GM21786 (cell line): ENCODE measurements around the gene ARHGAP26.

ENCODE experiments used
- ATAC-seq: cut with Tn5 transposase; IDR thresholded peaks from one replicate; pipeline ENCODE4 v1.9.1; 2021; ENCODE audit not compliant: unreplicated experiment

ARHGAP26 gene

DNA sequence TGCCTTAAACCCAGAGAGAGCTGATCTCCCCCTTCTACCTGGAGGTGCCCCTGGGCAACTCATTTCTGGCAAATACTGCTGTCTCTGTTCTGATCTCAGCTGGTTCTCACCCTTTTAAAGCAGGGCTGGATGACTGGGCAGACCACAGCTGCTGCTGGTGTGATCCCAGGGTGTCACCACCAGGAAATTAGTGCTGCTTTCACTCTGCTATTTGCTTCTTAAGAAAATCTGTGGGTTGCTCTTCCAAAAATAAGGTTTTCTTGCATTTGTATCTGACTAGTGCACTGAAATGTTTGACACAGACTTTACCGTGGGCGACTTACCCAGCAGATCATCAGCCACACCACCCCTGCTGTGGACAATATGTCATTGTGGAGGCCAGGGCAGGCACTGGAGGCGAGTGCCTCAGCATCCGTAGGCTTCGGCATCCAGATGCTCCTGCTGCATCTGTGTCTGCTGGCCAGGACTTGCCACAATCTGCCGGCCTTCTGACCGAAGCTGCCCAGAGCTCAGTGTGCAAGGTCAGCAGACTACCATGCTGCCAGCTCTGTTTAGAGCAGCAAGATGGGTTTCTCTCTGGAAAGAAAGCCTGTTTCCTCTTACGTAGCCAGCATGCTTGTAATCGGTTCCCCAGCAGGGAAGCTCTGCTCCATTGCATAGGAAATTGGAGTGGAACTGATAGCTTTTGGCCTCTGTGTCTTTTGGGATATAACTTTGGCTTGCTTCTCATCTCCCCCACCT lies 13.6 kb downstream of the ARHGAP26 start:
- ATAC-seq = peak; percentile 83

GRCh38 chr5:142784401-142784955 lies 14.3 kb downstream of the ARHGAP26 start:
- no peak for ATAC-seq

DNA sequence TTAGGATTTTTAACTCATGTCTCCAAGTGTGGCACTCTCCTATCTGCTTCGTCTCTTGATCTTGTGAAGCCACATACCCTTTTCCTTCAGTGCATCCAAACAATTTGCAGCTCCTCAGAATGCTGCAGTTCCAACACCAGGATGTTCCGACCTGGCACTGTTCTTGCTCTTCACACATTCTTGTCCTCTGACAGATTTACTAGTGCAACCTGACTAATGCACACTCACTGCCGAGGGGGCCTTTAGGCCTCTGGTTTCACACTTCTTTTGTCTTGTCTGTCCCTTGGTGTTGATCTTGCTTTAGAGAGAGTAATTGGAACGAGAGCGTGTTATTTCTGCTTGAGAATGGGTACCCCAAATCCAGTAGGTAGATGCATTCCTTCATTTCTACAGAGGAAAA lies 15.0 kb downstream of the ARHGAP26 start:
- ATAC-seq = no peak

GRCh38 chr5:142789206-142789605 lies 19.0 kb downstream of the ARHGAP26 start:
- no peak for ATAC-seq

- ATAC-seq = no peak
These were observed 22.1 kb downstream of the ARHGAP26 start for GRCh38 chr5:142792012-142792864.

GRCh38 chr5:142792865-142793232 lies 22.7 kb downstream of the ARHGAP26 start:
- ATAC-seq = no peak

- no peak for ATAC-seq
These were observed 24.4 kb downstream of the ARHGAP26 start for GRCh38 chr5:142794537-142794936.

DNA sequence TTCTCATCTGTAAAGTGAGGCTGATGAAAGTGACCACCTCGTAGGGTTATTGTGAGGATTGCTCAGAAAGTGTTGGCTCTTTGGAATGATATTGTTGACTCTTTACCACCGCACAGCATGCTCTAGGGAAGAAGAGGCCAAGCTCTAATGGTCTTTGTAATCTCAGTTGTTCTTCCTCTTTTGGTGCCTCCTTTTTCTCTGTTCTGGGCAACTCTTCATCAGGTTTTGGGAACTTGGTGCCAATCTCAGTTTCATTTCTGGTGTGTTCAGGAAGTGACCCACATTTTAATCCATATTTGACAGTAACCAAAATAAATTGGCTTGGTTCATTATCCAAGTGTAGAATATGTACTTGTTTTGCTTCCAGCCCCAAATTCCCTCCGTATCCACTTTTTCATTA lies 25.1 kb downstream of the ARHGAP26 start:
- ATAC-seq = no peak

DNA sequence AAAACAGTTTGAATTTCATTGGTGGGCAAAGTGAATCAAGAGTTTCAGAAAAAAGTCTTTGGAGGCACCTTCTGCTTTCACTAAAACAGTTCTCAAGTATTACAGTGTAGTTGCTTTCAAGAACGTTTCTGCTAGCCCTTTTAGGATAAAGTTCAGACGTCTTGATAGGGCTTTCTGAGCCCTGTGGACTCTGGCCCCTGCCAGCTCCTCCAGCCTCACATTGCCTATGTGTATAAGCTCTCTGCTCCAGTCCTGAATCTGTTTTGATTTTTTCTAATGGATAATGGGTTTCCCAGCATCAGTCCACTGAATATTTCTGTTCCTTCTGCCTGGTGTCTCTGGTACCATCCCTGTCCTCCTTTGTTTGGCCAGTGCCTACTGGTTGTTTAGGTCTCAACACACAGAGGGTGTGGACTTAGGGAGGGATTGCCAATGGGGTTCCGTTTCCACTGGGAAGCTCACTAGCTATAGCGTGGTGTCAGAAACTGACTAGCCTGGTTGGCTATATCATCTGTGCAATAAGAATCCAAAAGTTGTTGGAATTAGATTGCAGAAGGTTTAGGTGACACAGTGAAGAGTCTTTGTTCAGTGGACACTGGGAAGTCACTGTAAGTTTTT lies 26.4 kb downstream of the ARHGAP26 start:
- no peak for ATAC-seq

GRCh38 chr5:142797420-142797819 lies 27.2 kb downstream of the ARHGAP26 start:
- no peak for ATAC-seq

GRCh38 chr5:142798099-142798770 lies 28.1 kb downstream of the ARHGAP26 start:
- no peak for ATAC-seq

GRCh38 chr5:142800776-142801494 lies 30.8 kb downstream of the ARHGAP26 start:
- ATAC-seq = peak; percentile 83

GRCh38 chr5:142801495-142801871 lies 31.3 kb downstream of the ARHGAP26 start:
- no peak for ATAC-seq

DNA sequence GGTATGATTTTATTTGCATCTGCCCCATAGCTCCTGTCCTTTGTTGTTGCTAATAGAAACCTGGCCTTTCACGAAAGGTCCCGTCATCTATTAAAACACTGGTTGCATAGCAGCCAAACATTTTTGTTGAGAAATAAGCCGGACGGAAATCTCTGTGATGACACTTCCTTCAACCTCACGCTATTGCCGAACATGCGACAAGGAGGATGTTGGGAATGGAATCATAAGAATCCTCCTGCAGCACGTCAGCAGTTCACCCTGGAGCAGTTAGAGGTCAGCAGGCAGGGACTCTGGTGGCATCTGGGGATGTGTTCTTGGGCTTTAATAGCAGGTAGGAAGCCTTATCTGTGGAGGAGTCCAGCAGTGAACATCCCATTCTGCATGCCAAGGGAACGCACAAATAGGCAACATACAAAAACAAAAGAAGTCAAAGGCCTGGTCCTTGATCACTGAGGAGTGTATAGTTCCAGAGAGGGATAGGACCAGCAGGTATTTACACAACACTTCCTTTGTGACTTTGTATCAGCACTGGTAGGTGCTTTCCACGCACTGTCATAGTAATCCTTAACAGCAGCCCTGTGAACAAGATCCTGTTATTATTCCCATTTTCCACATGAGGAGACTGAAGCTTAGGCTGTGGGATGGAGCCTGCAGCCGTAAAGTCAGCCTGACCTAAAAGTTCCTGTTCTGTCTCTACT lies 33.4 kb downstream of the ARHGAP26 start:
- no peak for ATAC-seq

DNA sequence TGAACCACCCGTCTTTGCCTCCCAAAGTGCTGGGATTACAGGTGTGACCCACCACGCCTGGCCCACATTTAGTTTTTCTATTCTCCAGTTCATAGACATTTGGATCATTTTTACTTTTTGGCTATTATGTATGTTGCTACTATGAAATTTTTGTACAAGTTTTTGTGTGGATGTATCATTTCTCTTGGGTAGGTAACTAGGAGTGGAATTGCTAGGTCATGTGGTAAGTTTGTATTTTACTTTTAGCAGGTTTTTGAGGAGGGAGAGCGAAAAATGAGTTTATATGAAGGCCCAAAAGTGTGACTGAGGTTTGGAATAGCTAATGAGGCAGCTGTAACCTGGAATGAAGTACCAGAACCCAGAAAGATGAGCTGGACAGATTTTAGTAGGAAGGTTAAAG lies 35.2 kb downstream of the ARHGAP26 start:
- ATAC-seq = no peak

DNA sequence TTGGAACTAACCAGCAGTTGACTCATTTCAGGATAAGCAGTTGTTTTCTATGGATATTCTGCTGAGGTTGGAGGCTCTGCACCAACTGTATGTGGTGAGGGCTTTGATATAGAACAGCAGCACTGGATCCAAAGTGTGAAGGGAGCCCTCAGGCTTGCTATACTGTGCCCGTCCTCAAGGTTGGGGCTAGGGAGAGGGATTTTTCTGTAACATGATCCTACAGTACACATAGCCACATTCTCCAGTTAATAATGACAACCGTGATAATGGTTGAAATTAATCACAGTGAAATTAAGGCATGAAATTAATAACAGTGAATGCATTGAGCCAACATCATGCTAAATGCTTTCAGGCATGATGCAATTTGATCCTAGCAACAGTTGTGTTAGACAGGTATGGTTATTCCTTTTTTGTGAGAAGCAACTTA lies 36.7 kb downstream of the ARHGAP26 start:
- peak; percentile 12 for ATAC-seq

GRCh38 chr5:142807372-142807911 lies 37.3 kb downstream of the ARHGAP26 start:
- ATAC-seq = peak; percentile 71

DNA sequence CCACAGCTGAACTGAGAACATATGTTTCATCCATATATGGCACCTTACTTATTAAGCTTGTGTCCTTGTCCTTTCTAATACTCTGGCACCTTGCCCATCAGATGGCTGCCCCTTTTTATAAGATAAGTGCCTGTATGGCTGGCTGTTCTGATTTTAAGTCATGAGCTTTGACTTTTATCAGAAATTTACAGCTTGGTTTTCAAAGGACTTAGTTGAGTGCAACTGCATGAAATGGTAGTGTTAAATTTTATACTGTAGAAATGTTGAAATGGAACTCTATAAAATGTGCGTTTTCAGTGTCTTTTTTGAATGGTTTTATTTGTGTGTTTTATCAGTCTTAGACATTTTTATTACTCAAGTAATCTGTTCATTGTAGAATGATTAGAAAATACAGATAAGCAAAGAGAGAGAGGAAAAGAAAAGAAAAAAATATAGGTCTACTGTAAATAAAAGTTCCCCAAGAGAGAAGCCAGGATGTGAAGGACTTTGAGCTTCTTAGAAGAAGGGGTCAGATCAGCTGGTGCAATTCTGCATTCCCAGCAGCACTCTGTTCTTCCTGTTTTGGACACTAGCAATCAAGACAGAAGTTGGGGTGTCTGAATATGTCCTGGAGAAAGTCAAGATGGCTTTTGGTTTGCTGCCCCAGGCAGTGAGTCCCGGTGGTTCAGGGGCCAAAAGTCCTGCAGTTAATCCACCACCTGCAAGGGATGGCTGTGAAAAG lies 38.9 kb downstream of the ARHGAP26 start:
- ATAC-seq = no peak

GRCh38 chr5:142810081-142810480 lies 39.9 kb downstream of the ARHGAP26 start:
- no peak for ATAC-seq
